WI38 (cell line): ENCODE results near the gene FMO4.
"Not testable (repeated sequence)": the region's sequence is repeated elsewhere in the genome, so short reads cannot be mapped to it uniquely, and the experiment has no call there.

Experiments used
- H3K4me3 ChIP-seq: 2 replicates; pipeline ENCODE4 v1.5.1; 2011; ENCODE audit warnings: low read depth, mild to moderate bottlenecking, control low read depth, low read length
- TF ChIP-seq, protein P1 (sequence below): IDR thresholded peaks from 2 replicates; pipeline ENCODE4 v1.5.1; 2012; ENCODE audit warnings: low read depth, mild to moderate bottlenecking, control low read depth, low read length

FMO4 gene

DNA sequence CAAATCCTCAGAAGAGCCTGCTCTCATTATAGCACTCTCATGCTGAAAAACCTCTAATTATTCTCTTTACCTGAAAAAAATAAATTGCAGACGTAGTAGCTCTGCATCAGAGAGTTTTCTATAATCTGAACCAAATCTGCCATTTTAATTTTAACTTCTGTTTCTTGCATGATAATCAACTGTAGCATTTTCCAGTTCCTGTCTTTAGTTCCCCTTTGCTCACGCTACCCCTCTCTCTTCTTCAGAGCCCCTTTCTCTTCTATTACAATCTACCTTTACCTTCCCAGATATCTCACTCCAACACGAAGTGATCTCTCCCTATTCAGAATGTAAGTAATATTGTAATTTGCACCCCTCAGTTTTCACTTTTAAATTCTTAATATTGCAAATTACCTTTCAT, 34.3 kb upstream of the FMO4 start:
- TF ChIP-seq, protein P1, sequence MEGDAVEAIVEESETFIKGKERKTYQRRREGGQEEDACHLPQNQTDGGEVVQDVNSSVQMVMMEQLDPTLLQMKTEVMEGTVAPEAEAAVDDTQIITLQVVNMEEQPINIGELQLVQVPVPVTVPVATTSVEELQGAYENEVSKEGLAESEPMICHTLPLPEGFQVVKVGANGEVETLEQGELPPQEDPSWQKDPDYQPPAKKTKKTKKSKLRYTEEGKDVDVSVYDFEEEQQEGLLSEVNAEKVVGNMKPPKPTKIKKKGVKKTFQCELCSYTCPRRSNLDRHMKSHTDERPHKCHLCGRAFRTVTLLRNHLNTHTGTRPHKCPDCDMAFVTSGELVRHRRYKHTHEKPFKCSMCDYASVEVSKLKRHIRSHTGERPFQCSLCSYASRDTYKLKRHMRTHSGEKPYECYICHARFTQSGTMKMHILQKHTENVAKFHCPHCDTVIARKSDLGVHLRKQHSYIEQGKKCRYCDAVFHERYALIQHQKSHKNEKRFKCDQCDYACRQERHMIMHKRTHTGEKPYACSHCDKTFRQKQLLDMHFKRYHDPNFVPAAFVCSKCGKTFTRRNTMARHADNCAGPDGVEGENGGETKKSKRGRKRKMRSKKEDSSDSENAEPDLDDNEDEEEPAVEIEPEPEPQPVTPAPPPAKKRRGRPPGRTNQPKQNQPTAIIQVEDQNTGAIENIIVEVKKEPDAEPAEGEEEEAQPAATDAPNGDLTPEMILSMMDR = no peak
- H3K4me3 ChIP-seq = no peak overlapping the region

- TF ChIP-seq, protein P1 = no peak
- no peak overlapping the region for H3K4me3 ChIP-seq
Observed at GRCh38 chr1:171280599-171280998, 33.4 kb upstream of the FMO4 start.

DNA sequence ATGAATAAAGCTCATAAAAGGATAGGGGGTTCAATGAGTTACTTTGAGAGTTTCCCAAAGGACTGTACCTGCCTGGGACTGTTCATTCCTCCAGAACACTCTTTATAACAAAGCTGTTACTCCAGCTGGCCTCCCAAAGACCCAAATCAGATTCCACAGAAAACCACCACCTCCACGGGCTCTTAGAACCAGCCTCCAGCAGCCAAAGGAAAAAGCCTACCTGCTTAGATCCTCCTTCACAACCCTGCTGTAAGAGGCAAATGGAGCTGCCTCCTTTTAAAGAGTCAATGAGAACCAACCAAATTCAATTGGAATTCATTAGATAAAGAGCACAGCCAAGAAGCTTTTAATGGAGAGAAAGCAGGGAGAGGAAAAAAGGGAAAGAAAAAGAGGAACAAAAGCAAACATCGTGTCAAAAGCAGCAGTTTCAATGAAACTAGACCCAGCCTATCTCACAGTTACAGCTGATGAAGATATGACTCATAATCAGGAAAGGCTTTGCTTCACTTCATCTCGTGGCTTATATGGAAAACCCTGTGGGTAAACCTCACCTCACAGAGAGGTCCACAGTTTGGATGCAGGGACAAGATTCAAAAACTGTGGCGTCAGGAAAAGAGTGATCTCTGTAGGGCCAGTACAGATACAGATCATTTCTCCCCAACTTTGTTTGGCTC, 27.8 kb upstream of the FMO4 start:
- H3K4me3 ChIP-seq = no peak overlapping the region
- TF ChIP-seq, protein P1 = no peak

DNA sequence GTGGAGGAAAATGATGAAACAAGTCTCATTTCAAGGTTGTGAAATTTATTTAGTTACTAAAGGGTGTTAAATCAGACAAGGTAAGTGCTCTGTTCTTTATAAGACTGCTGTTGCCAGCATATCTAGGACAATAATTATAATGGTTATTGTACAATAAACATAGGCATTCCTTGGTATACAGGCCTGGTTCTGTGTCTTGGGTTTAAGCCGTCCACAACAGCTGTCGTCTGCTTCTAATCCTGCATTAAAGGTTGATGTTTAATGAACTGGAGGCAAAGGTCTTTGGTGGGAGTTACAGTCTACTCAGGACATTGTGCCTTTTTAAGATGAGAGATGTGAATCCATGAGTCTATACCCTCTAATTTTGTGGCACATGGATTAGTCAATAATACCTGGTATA, 23.4 kb upstream of the FMO4 start:
- no peak overlapping the region for H3K4me3 ChIP-seq
- TF ChIP-seq, protein P1 = no peak

DNA sequence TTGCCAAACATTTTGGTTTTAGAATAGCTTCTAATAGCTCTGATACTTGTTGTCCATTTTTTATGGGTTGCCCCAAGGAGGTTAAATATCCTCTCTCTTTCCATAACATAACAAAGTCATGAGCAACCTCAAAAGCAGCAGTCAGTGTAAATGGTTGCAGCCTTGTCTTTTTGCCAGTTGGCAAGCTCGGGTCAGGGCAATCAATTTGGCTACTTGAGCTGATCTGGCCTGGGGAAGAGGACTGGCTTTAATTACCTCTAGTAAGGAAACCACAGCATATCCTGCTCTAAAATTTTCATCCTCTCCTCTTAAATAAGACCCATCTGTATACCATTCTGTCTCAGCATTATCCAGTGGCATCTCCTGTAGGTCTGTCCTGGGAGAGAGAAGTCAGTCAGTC, 21.2 kb upstream of the FMO4 start:
- H3K4me3 ChIP-seq = no peak overlapping the region
- TF ChIP-seq, protein P1 = no peak

DNA sequence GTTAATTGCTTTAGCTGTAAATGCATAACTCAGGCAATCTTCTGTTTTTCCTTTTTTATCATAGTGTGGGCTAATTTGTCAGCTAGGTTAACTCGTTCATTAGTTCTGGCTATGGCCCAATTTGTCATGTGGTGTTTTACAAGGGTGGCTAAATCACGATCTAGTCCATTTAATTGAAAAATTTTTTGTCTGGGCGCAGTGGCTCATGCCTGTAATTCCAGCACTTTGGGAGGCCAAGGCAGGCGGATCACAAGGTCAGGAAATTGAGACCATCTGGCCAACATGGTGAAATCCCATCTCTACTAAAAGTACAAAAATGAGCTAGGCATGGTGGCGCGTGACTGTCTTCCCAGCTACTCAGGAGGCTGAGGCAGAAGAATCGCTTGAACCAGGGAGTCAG, 18.6 kb upstream of the FMO4 start:
- H3K4me3 ChIP-seq = not testable (repeated sequence)

DNA sequence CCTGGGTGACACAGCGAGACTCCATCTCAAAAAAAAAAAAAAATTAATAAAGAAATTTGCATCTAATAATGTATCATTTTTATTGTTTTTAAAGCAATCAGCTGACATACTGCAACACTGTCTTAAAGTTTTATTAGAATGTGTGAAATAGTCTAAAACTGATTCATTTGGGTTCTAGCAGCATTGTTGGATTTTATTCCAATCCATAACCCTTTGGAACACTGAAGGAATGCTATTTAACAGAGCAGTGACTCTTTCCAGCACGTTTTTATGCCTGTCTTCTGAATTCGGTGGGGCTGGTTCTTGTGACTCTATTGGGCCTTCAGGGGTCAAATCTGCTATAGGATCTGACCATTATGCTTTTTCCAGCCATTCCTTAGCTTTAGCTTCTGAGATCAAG, 18.2 kb upstream of the FMO4 start:
- TF ChIP-seq, protein P1 = no peak

DNA sequence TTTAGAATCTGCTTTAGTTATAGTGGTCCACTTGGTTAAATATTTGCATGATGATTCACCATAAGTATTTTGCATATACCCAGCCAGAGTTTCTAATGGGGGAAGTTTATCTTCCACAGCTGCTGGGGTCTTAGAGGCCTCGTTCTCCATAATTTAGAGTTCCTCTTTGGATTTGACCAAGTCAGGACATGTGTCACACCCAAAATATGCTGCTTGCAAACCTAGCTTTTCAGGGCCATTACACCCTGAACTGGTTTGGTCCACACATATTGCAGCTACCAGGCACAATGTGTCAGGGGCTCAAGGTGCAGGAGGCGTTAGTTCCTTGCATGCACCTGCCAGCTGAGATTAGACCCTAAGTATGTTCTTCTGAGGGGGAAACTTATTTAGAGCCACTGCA, 17.1 kb upstream of the FMO4 start:
- TF ChIP-seq, protein P1 = no peak
- no peak overlapping the region for H3K4me3 ChIP-seq

More for the DNA sequence above, 18.2 kb upstream of the FMO4 start:
- no peak overlapping the region for H3K4me3 ChIP-seq
